HCT116 (cell line): Measurements from ENCODE around the gene TAGLN2. TPM values are rescaled to one million over a fixed set of nuclear protein-coding genes. Genes with fewer than 3 reads are reported as not detected.

Experiments used
- ATAC-seq: fragments of 200-7000 bp; cut with Tn5 transposase; 2 replicates; pipeline ENCODE4 v1.9.1; 2020; ENCODE audit warnings: mild to moderate bottlenecking, moderate library complexity
- BruUV-seq: library from RNA; stranded (reverse); fragments of 400-500 nt; replicated peaks from 2 replicates; lab custom pipeline; 2021; lab: Mats Ljungman, UMichigan
- CTCF ChIA-PET: fragments of 300-600 bp; sonication (Branson Sonifier 250); formaldehyde crosslinking; loops from one replicate; lab custom pipeline; 2021; ENCODE audit warnings: antibody characterized with exemption; lab: Charles Lee
- POLR2A ChIA-PET: fragments of 300-600, 350-600 bp; sonication (Branson Sonifier 250); formaldehyde crosslinking; loops from one replicate; lab custom pipeline; 2021; ENCODE audit warnings: antibody characterized with exemption; lab: Charles Lee
- RAD21 ChIA-PET, 2 experiments: fragments of 300-600 bp; sonication (Branson Sonifier 250); formaldehyde crosslinking; loops; one replicate each; lab custom pipeline; 2023; ENCODE audit warnings: low total read pairs in 2 of 2; ENCODE audit not compliant: uncharacterized antibody in 2 of 2, unreplicated experiment in 2 of 2, low non-redundant PET in 1 of 2; lab: Charles Lee
- DNase-seq: peaks from one replicate; pipeline ENCODE4 v3.0.0-alpha.2; 2010; ENCODE audit warnings: low read depth, low spot score
- H2AFZ ChIP-seq: fragments of 200-600 bp; shearing (Covaris generic), sonication (generic); 2 replicates; pipeline ENCODE4 v1.6.1; 2017; ENCODE audit warnings: low read depth, mixed run types, mixed read lengths, antibody characterized with exemption, low read length; ENCODE audit not compliant: poor library complexity, severe bottlenecking
- H3K27ac ChIP-seq: 2 replicates; pipeline ENCODE4 v1.5.1; 2012; ENCODE audit warnings: low read depth, low read length
- H3K27me3 ChIP-seq: fragments of 200-600 bp; sonication (generic); 2 replicates; pipeline ENCODE4 v1.6.1; 2016; ENCODE audit warnings: mixed run types, low read length, mixed read lengths; ENCODE audit not compliant: insufficient read depth
- H3K36me3 ChIP-seq, 2 experiments: fragments of 200-500 bp in 1 of 2; fragments of 200-600 bp in 1 of 2; sonication (Bioruptor generic) in 1 of 2; sonication (generic) in 1 of 2; 2 replicates each; pipeline versions ENCODE4 v1.5.1 to v1.6.1; 2014 to 2016; ENCODE audit warnings: low read length in 2 of 2, inconsistent platforms in 1 of 2, mixed read lengths in 1 of 2, mixed run types in 1 of 2; ENCODE audit not compliant: insufficient read depth in 2 of 2, control insufficient read depth in 1 of 2
- H3K4me1 ChIP-seq, 2 experiments: fragments of 200-600 bp in 1 of 2; sonication (generic) in 1 of 2; 2 replicates each; pipeline versions ENCODE4 v1.5.1 to v1.6.1; 2012 to 2017; ENCODE audit warnings: low read length in 2 of 2, inconsistent platforms in 1 of 2, mild to moderate bottlenecking in 1 of 2, mixed read lengths in 1 of 2, mixed run types in 1 of 2, moderate library complexity in 1 of 2; ENCODE audit not compliant: insufficient read depth in 2 of 2, control insufficient read depth in 1 of 2
- H3K4me2 ChIP-seq: fragments of 200-600 bp; sonication (generic); 2 replicates; pipeline ENCODE4 v1.6.1; 2017; ENCODE audit warnings: mixed run types, low read length, mixed read lengths
- H3K4me3 ChIP-seq, 2 experiments: fragments of 200-600 bp in 1 of 2; sonication (generic) in 1 of 2; replicated peaks in 1 of 2; 2 replicates each; pipeline ENCODE4 v1.5.1; 2011 to 2016; ENCODE audit warnings: low read length in 2 of 2, control low read depth in 1 of 2, low read depth in 1 of 2, mild to moderate bottlenecking in 1 of 2, mixed read lengths in 1 of 2, mixed run types in 1 of 2
- H3K79me2 ChIP-seq: fragments of 200-600 bp; sonication (generic); 2 replicates; pipeline ENCODE4 v1.6.1; 2017; ENCODE audit warnings: mild to moderate bottlenecking, mixed run types, low read length, moderate library complexity, mixed read lengths; ENCODE audit not compliant: insufficient read depth
- H3K9ac ChIP-seq: fragments of 200-600 bp; sonication (generic); 2 replicates; pipeline ENCODE4 v1.6.1; 2016; ENCODE audit warnings: low read length, mixed read lengths
- H3K9me2 ChIP-seq: fragments of 200-600 bp; sonication (generic), shearing (Covaris generic); 2 replicates; pipeline ENCODE4 v1.6.1; 2017; ENCODE audit warnings: mixed run types, mild to moderate bottlenecking, moderate library complexity; ENCODE audit not compliant: insufficient read depth
- H3K9me3 ChIP-seq, 2 experiments: fragments of 200-500 bp in 1 of 2; fragments of 200-600 bp in 1 of 2; sonication (Bioruptor generic) in 1 of 2; sonication (generic) in 1 of 2; 2 replicates each; pipeline ENCODE4 v1.6.1; 2014 to 2017; ENCODE audit warnings: low read length in 2 of 2, mixed read lengths in 2 of 2, inconsistent platforms in 1 of 2, low read depth in 1 of 2, mild to moderate bottlenecking in 1 of 2, mixed run types in 1 of 2, moderate library complexity in 1 of 2; ENCODE audit not compliant: control insufficient read depth in 1 of 2, insufficient read depth in 1 of 2
- H4K20me1 ChIP-seq: fragments of 200-600 bp; sonication (generic), shearing (Covaris generic); 2 replicates; pipeline ENCODE4 v1.6.1; 2017; ENCODE audit warnings: mixed run types, mild to moderate bottlenecking, moderate library complexity; ENCODE audit not compliant: insufficient read depth
- ATF3 ChIP-seq: IDR thresholded peaks from 2 replicates; pipeline ENCODE4 v1.6.1; 2012
- CBX3 ChIP-seq: IDR thresholded peaks from 2 replicates; pipeline ENCODE4 v1.6.1; 2012; ENCODE audit warnings: low read depth
- EGR1 ChIP-seq: IDR thresholded peaks from 2 replicates; pipeline ENCODE4 v1.6.1; 2012; ENCODE audit warnings: low read depth
- ELF1 ChIP-seq: IDR thresholded peaks from 2 replicates; pipeline ENCODE4 v1.6.1; 2012; ENCODE audit warnings: low read depth, borderline replicate concordance
- EZH2 ChIP-seq: fragments of 200-600 bp; sonication (generic); IDR thresholded peaks from 2 replicates; pipeline ENCODE4 v1.6.1; 2017; ENCODE audit warnings: antibody characterized with exemption, mixed run types
- RAD21 ChIP-seq: IDR thresholded peaks from 2 replicates; pipeline ENCODE4 v1.6.1; 2012; ENCODE audit warnings: low read depth, mild to moderate bottlenecking
- ZFX ChIP-seq: fragments of 450-650 bp; IDR thresholded peaks from 2 replicates; pipeline ENCODE4 v1.6.1; 2017
- ZNF274 ChIP-seq: fragments of 200-500 bp; sonication (Bioruptor generic); IDR thresholded peaks from 2 replicates; pipeline ENCODE4 v1.6.1; 2014; ENCODE audit warnings: mild to moderate bottlenecking, low read depth, low read length, inconsistent platforms
- intact Hi-C: fragments of 100-400 bp; cut with micrococcal nuclease; formaldehyde crosslinking; loops from 2 replicates; pipeline ENCODE4 v1.10.0; 2022
- total RNA-seq: library from RNA; stranded (reverse); gene quantifications from one replicate; pipeline ENCODE4 v1.2.1, GENCODE V29; 2021; ENCODE audit not compliant: unreplicated experiment

TAGLN2 gene
- total RNA-seq, 1 experiment from 2014 or later: 127 TPM

- H3K9me3 ChIP-seq: no peaks in the 10 kb centered on the region
- no peak overlapping the region for H3K4me2 ChIP-seq
- H3K4me3 ChIP-seq: no peak overlapping the region
- POLR2A ChIA-PET: interaction anchor here (1.1 kb wide), 1 partner anchor 11 kb away, joined by 3 read pairs; the partner anchor contains the start of gene CFAP45
- TF ChIP-seq ZFX: no peak
- TF ChIP-seq ATF3: no peak
- TF ChIP-seq ELF1: no peak
- no peak for TF ChIP-seq ZNF274
- TF ChIP-seq, all 23 proteins: peak for 0
- intact Hi-C loops: no loop called here
- H3K27ac ChIP-seq: no peak overlapping the region
- BruUV-seq: no TSS peak
- H2AFZ ChIP-seq: no peak overlapping the region
- no peaks in the 10 kb centered on the region for H4K20me1 ChIP-seq
- ChIA-PET RAD21 (interaction anchor here in 1 of 2 experiments (1.2 kb wide), 1 partner anchor 113 kb away, joined by 3 read pairs; no protein-coding TSS in a partner anchor), CTCF (interaction anchor here (1.2 to 1.6 kb wide), 2 partner anchors 34 to 95 kb away, joined by 3 read pairs; partner anchors contain the start of gene IGSF9)
- no peaks in the 10 kb centered on the region for H3K9me2 ChIP-seq
- ATAC-seq: no peak
- H3K36me3 ChIP-seq: no peaks in the 10 kb centered on the region
- no peaks in the 10 kb centered on the region for H3K27me3 ChIP-seq
- peaks cover 27 to 54% of the 10 kb centered on the region in 2 experiments for H3K4me1 ChIP-seq
- no peaks in the 10 kb centered on the region for H3K79me2 ChIP-seq
- no peak for DNase-seq
- no peak overlapping the region for H3K9ac ChIP-seq
These were observed 13.8 kb downstream of the TAGLN2 start for GRCh38 chr1:159911326-159912070.

DNA sequence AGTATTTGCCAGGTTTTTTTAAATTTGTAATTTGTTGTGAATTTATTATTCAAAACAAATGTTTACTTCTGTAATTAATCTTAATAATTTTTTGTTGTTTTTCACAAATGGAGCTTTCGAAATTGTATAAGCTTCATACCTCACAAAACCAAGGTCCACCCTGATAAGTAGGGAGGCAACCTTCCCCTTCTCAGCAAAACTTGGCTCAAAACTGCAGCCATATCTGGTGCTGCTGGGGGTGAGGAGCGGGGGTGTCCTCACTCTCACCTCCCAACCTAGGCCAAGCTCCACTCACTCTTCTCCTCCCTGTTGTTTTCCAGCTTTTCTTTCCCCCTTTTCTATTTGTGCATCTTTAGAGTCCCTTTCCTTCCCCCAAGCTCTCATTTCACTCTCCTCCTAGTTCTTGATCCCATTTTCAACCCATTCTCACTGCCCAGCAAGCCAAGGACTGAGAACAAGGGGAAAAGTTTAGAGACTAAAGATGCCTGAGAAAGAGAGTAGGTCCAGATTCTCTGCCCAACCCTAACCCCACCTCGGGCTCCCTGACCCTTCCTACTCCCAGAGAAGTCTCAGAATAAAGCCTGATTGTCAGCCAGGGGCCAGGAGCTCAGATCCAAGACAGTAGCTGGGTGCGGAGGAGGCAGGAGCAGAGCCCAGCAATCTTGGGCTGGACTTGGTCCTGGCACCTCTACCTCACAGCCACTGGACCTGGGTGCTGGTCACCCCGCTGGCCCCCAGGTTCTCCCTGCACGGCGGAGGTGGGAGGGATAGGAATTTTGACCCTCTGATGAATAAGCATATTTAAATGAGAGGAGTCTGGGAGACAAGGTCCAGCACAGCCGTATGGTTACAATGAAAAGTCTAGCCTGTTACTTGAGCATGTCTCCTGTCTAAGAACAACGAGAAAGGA lies 17.0 kb downstream of the TAGLN2 start:
- H3K9me3 ChIP-seq: no peaks in the 10 kb centered on the region; a peak in 1 of 4 replicates
- no peaks in the 10 kb centered on the region for H3K27me3 ChIP-seq
- peaks cover 15 to 33% of the 10 kb centered on the region in 2 experiments for H3K4me1 ChIP-seq
- no peak for TF ChIP-seq ZNF274
- TF ChIP-seq CBX3: no peak
- no peak for TF ChIP-seq EGR1
- TF ChIP-seq ATF3: no peak
- TF ChIP-seq EZH2: no peak
- TF ChIP-seq RAD21: no peak
- TF ChIP-seq, all 23 proteins: peak for 0
- no TSS peak for BruUV-seq
- CTCF ChIA-PET: interaction anchor here (0.9 to 1.5 kb wide), 2 partner anchors 98 to 99 kb away, joined by 3 read pairs; no protein-coding TSS in a partner anchor
- Histone ChIP-seq H3K9me2 (no peaks in the 10 kb centered on the region), H3K4me3 (no peak overlapping the region), H3K36me3 (no peaks in the 10 kb centered on the region), H2AFZ (no peak overlapping the region), H4K20me1 (no peaks in the 10 kb centered on the region), H3K9ac (no peak overlapping the region), H3K4me2 (no peak overlapping the region), H3K79me2 (no peaks in the 10 kb centered on the region), H3K27ac (no peak overlapping the region)
- ATAC-seq (no peak), DNase-seq (no peak)
- RAD21 ChIA-PET: no interaction called here
- intact Hi-C loops: no loop called here
- POLR2A ChIA-PET: no interaction called here
